Measurements from ENCODE around the gene RAPGEFL1.

The RAPGEFL1 gene

DNA sequence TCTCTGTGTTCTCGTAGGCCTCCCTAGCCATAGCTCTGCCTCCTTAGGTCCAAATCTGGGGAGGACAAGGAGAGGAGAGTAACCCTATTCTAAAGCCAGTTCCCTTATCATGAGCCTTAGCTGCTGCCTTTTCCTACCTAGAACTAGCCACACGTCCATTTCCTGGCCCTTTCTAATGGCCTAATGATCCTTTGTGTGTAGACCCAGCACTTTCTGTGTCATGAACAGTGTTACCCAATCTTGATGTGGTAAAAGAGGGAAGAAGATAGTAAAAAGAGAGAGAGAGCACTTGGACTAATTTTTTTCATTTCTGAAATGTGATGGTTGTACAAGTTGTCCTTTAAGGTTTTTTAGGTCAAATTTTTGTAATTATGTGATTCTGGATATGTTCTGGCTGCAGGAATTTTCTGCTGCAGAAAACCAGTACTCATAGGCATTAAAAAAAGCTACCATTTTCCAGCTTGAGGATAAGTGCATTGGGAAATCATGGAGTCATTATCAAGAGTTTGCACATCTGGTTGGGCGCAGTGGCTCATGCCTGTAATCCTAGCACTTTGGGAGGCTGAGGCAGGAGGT is 18.7 kb upstream of the RAPGEFL1 start:
- Mint-ChIP-seq H3K4me3 (no peak overlapping the region), H3K27me3 (no peaks in the 10 kb centered on the region), H3K9me3 (no peaks in the 10 kb centered on the region), H3K4me1 (peaks cover 2% of the 10 kb centered on the region), H3K36me3 (peaks cover 32% of the 10 kb centered on the region), H3K27ac (no peak overlapping the region)
- CTCF ChIA-PET: interaction anchor here (0.8 to 2.2 kb wide), 4 partner anchors 9 to 133 kb away, joined by 4 to 11 read pairs (median 6); no protein-coding TSS in a partner anchor
- no peak for DNase-seq

DNA sequence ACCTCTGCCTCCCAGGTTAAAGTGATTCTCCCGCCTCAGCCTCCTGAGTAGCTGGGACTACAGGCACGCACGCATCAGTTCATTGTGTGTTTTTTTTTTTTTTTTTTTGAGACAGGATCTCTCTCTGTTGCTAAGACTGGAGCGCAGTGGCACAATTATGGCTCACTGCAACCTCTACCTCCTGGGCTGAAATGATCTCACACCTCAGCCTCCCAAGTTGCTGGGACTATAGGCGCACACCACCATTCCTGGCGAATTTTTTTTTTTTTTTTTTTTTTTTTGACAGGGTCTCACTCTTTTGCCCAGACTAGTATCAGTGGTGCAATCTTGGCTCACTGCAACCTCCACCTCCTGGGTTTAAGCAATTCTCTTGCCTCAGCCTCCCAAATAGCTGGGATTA is 17.8 kb upstream of the RAPGEFL1 start:
- H3K36me3 Mint-ChIP-seq: peaks cover 34% of the 10 kb centered on the region
- no peak overlapping the region for H3K4me3 Mint-ChIP-seq
- peaks cover 2% of the 10 kb centered on the region for H3K4me1 Mint-ChIP-seq
- CTCF ChIA-PET: interaction anchor here (1.1 kb wide), 1 partner anchor 47 kb away, joined by 3 read pairs; no protein-coding TSS in a partner anchor
- no peak overlapping the region for H3K27ac Mint-ChIP-seq
- no peak for DNase-seq
- H3K9me3 Mint-ChIP-seq: no peaks in the 10 kb centered on the region
- no peaks in the 10 kb centered on the region for H3K27me3 Mint-ChIP-seq

DNA sequence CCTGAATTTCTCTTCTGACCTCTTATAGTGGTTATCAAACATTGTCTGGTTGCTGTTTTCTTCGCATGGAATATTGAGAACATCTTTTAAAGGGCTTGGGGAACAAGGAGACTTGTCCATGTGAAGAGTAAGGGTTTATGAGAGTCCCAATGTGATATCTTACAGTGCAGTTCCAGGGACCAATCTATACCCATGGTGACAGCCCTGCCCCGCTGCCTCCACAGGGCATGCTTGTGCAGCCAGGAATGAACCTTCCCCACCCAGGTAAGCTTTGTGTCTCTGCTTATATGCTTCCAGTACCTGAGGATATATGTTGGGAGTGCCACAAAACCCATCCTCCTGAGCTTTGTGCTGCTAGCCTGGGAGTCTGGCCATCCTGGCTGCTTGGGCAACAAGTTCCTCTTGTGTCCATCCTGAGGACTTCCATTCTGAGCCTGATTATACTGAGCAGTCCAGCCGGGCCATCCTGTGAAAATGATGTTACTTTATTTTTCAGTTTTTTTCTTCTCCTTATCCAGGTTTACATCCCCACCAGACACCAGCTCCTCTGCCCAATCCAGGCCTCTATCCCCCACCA is 9.5 kb upstream of the RAPGEFL1 start:
- Mint-ChIP-seq H3K36me3 (peaks cover 56% of the 10 kb centered on the region), H3K4me1 (peaks cover 4% of the 10 kb centered on the region), H3K9me3 (no peaks in the 10 kb centered on the region), H3K4me3 (no peak overlapping the region), H3K27ac (peak overlapping the region; percentile 43), H3K27me3 (no peaks in the 10 kb centered on the region)
- DNase-seq: no peak
- CTCF ChIA-PET: interaction anchor here (0.7 to 6.4 kb wide), 20 partner anchors 9 to 155 kb away, joined by 3 to 116 read pairs (median 6); partner anchors contain the start of genes CASC3, CSF3 and MSL1

DNA sequence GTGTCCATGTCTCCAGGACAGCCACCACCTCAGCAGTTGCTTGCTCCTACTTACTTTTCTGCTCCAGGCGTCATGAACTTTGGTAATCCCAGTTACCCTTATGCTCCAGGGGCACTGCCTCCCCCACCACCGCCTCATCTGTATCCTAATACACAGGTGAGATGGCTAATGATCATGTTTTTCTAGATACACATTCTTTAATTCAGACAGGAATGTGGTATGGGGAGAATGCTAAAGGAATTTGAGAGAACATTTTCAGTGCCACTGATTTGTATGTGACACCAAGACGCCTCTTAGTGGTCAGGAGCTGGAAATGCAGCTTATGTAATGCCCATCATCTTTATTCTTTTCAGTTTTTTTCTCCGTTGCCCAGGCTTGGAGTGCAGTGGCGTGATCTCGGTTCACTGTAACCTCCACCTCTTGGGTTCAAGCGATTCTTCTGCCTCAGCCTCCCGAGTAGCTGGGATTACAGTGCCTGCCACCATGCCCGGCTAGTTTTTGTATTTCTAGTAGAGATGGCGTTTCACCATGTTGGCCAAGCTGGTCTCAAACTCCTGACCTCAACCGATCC is 8.9 kb upstream of the RAPGEFL1 start:
- peaks cover 58% of the 10 kb centered on the region for H3K36me3 Mint-ChIP-seq
- H3K27me3 Mint-ChIP-seq: no peaks in the 10 kb centered on the region
- H3K4me1 Mint-ChIP-seq: peaks cover 4% of the 10 kb centered on the region
- no peak overlapping the region for H3K4me3 Mint-ChIP-seq
- DNase-seq: peak; percentile 52
- H3K9me3 Mint-ChIP-seq: no peaks in the 10 kb centered on the region
- CTCF ChIA-PET: interaction anchor here (0.7 to 6.4 kb wide), 27 partner anchors 8 to 158 kb away, joined by 3 to 116 read pairs (median 4); partner anchors contain the start of genes CASC3, CSF3 and MSL1
- peak overlapping the region; percentile 43 for H3K27ac Mint-ChIP-seq

DNA sequence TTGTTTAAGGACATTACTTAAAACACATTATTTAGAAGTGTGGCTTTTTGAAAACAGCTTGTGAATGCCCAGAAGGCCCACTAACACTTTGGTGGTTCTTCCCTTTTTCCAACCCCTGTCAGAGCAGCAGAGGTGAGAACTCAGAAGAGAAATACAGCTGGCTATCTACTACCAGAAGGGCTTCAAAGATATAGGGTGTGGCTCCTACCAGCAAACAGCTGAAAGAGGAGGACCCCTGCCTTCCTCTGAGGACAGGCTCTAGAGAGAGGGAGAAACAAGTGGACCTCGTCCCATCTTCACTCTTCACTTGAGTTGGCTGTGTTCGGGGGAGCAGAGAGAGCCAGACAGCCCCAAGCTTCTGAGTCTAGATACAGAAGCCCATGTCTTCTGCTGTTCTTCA is 6.9 kb upstream of the RAPGEFL1 start:
- CTCF ChIA-PET: interaction anchor here (0.6 to 3.6 kb wide), 4 partner anchors 57 to 157 kb away, joined by 3 to 19 read pairs (median 4); no protein-coding TSS in a partner anchor
- H3K27ac Mint-ChIP-seq: no peak overlapping the region
- peaks cover 58% of the 10 kb centered on the region for H3K36me3 Mint-ChIP-seq
- H3K4me3 Mint-ChIP-seq: no peak overlapping the region
- no peaks in the 10 kb centered on the region for H3K27me3 Mint-ChIP-seq
- H3K4me1 Mint-ChIP-seq: peaks cover 4% of the 10 kb centered on the region
- DNase-seq: no peak
- H3K9me3 Mint-ChIP-seq: no peaks in the 10 kb centered on the region

DNA sequence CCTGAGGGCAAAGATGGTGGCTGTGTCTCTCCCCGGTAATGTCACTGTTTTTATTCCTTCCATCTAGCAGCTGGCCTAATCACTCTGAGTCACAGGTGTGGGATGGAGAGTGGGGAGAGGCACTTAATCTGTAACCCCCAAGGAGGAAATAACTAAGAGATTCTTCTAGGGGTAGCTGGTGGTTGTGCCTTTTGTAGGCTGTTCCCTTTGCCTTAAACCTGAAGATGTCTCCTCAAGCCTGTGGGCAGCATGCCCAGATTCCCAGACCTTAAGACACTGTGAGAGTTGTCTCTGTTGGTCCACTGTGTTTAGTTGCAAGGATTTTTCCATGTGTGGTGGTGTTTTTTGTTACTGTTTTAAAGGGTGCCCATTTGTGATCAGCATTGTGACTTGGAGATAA is 5.5 kb upstream of the RAPGEFL1 start:
- H3K27me3 Mint-ChIP-seq: no peaks in the 10 kb centered on the region
- H3K36me3 Mint-ChIP-seq: peaks cover 55% of the 10 kb centered on the region
- CTCF ChIA-PET: interaction anchor here (3.6 kb wide), 1 partner anchor 58 kb away, joined by 19 read pairs; no protein-coding TSS in a partner anchor
- H3K27ac Mint-ChIP-seq: no peak overlapping the region
- peaks cover 6% of the 10 kb centered on the region for H3K4me1 Mint-ChIP-seq
- H3K4me3 Mint-ChIP-seq: no peak overlapping the region
- no peaks in the 10 kb centered on the region for H3K9me3 Mint-ChIP-seq
- no peak for DNase-seq

DNA sequence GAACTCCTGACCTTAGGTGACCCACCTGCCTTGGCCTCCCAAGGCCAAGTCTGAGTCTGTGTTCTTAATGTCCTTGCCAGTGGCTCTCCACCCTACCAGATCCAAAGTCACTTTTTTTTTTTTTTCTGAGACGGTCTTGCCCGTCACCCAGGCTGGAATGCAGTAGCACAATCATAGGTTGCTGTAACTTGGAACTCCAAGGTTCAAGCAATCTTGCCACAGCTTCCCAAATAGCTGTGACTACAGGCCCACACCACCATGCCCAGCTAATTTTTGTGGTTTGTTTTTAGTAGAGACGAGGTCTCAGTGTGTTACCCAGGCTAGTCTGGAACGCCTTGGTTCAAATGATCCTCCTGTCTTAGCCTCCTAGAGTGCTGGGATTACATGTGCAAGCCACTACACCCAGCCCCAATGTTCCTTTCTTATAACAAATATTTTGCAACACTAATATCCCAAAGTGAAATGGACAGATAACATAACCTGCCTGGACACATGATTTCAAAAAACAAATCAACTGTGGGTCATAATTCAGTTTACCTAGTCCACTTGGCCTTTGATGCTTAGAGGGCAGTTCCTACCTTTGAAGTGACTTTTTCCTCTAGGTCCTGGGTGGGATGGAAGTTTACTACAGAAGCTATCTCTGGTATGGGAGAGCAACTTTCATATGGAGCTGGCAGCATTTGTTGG is 4.0 kb upstream of the RAPGEFL1 start:
- no peak for DNase-seq
- Mint-ChIP-seq H3K27ac (peak overlapping the region; percentile 50), H3K27me3 (peaks cover 1% of the 10 kb centered on the region), H3K9me3 (no peaks in the 10 kb centered on the region), H3K36me3 (peaks cover 43% of the 10 kb centered on the region), H3K4me1 (peaks cover 10% of the 10 kb centered on the region), H3K4me3 (no peak overlapping the region)
- CTCF ChIA-PET: interaction anchor here (1.0 to 3.6 kb wide), 2 partner anchors 18 to 60 kb away, joined by 4 to 19 read pairs; no protein-coding TSS in a partner anchor

DNA sequence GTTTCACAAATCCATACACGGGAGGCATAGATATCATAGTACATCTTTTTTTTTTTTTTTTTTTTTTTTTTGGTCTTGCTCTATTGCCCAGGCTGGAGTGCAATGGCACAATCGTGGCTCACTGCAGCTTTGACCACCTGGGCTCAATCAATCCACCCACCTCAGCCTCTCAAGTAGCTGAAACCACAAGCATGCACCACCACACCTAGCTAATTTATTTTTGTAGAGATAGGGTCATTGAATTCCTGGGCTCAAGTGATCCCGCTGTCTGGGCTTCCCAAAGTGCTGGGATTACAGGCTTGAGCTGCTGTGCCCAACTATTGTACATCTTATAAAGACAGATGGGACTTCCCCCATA is 3.5 kb upstream of the RAPGEFL1 start:
- Mint-ChIP-seq H3K27me3 (peaks cover 7% of the 10 kb centered on the region), H3K36me3 (peaks cover 37% of the 10 kb centered on the region), H3K4me3 (no peak overlapping the region), H3K9me3 (no peaks in the 10 kb centered on the region), H3K27ac (no peak overlapping the region), H3K4me1 (peaks cover 9% of the 10 kb centered on the region)
- CTCF ChIA-PET: no interaction called here
- no peak for DNase-seq

DNA sequence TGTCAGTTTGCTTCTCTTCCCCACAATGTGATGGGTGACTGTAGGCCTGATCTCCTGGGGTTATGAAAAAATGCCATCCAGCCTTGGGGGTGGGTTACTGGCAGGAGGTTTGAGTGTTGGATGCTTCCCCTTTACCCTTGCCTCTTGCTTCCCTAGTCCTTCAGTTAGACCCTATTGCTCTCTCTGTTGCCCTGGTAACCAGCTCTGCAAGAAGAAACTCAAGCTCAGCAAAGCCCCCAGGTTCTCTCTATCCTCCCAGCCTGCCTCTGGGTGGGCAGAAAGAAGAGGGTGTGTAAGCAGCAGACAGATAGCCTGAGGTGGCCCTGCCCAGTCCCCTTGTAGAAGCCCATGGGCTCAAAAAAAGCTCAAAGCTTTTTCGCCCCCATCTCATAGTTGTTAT is 2.8 kb upstream of the RAPGEFL1 start:
- Mint-ChIP-seq H3K36me3 (peaks cover 31% of the 10 kb centered on the region), H3K9me3 (no peaks in the 10 kb centered on the region), H3K27ac (no peak overlapping the region), H3K27me3 (peaks cover 8% of the 10 kb centered on the region), H3K4me1 (peaks cover 9% of the 10 kb centered on the region), H3K4me3 (no peak overlapping the region)
- no peak for DNase-seq
- CTCF ChIA-PET: interaction anchor here (1.0 to 2.9 kb wide), 2 partner anchors 16 to 61 kb away, joined by 5 to 18 read pairs; no protein-coding TSS in a partner anchor

DNA sequence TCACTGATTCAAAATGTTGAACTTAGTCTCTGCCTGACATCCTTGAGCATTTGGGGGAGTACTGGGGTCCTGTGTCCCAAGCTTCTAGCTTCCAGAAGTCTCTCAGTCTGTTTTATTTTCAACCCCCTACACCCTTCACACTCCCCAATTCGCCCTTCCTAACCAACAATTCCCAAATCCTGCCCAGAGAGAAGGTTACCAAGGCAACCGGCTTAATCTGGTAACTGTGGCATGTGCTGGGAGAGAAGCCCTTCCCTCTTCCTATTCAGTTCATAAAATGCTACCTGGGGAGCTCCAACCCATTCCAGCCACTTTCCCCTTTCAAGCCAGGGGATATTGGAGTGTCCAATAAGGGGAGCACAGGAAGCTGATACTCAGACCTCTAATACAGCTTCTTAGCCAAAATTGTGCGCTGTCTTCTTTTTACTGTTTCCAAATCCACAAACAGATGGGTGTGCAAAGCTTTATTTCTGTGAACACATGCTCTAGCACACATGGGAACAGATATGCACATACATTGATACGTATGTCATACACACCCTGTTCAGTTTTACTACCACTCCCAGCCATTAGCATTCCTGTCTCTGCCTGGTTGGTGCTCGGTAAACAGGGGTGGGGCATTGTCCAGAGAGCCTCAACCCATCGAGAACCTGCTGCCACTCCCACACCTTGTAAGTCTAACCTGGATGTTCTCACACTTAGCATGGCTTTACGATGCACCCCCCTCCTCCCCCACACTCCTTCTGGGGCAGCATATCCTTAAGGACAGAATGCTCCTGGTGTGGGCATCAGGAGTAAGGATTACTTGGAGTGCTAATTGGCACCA is 1.1 kb upstream of the RAPGEFL1 start:
- Mint-ChIP-seq H3K36me3 (peaks cover 24% of the 10 kb centered on the region), H3K4me1 (peaks cover 9% of the 10 kb centered on the region), H3K4me3 (no peak overlapping the region), H3K27ac (no peak overlapping the region), H3K27me3 (peaks cover 8% of the 10 kb centered on the region), H3K9me3 (no peaks in the 10 kb centered on the region)
- DNase-seq: no peak
- CTCF ChIA-PET: interaction anchor here (0.8 to 2.9 kb wide), 5 partner anchors 8 to 100 kb away, joined by 3 to 18 read pairs (median 4); no protein-coding TSS in a partner anchor

DNA sequence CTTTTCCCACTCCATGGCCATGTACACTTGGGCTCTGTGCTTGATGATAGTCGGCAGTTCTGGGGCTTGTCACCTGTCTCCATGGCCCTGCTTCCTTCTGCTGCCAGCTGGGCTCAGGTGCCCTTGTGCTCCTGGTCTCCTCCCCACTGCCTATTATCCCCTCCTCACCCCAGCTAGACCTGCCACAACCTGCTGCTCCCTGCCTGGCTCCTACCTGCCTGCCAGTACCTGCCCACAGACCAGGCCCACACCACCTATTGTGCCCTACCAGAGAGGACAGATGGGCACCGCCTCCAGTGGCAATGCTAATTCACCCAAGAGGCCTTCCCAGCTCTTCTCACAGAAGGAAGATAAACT is 538 bp upstream of the RAPGEFL1 start:
- CTCF ChIA-PET: interaction anchor here (1.1 to 2.9 kb wide), 4 partner anchors 9 to 101 kb away, joined by 3 to 18 read pairs (median 5); no protein-coding TSS in a partner anchor

DNA sequence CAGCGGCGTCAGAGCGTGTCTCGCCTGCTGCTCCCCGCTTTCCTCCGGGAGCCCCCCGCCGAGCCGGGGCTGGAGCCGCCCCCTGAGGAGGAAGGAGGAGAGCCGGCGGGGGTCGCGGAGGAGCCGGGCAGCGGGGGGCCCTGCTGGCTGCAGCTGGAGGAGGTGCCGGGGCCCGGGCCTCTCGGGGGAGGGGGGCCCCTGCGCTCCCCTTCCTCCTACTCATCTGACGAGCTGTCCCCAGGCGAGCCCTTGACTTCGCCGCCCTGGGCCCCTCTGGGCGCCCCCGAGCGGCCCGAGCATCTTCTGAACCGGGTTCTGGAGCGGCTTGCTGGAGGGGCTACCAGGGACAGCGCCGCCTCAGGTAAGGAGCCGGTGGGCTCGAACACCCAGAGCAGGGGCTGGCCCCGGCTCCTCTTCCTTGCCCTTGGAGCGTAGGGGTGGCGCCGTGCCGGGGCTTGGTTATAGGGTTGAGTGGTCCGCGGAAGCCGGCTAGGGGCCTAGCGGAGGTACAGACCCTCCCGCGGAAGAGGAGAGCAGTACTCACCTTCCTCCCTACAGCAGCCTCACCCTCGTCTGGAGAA is 841 bp downstream of the RAPGEFL1 start:
- peaks cover 9% of the 10 kb centered on the region for H3K4me1 Mint-ChIP-seq
- peaks cover 8% of the 10 kb centered on the region for H3K27me3 Mint-ChIP-seq
- DNase-seq: no peak
- no peak overlapping the region for H3K27ac Mint-ChIP-seq
- peaks cover 17% of the 10 kb centered on the region for H3K36me3 Mint-ChIP-seq
- H3K4me3 Mint-ChIP-seq: no peak overlapping the region
- H3K9me3 Mint-ChIP-seq: no peaks in the 10 kb centered on the region
- CTCF ChIA-PET: interaction anchor here (1.0 to 2.4 kb wide), 4 partner anchors 10 to 65 kb away, joined by 3 to 7 read pairs (median 4); no protein-coding TSS in a partner anchor

More for the DNA sequence above, 538 bp upstream of the RAPGEFL1 start:
- H3K9me3 Mint-ChIP-seq: no peaks in the 10 kb centered on the region
- peaks cover 8% of the 10 kb centered on the region for H3K27me3 Mint-ChIP-seq
- peaks cover 19% of the 10 kb centered on the region for H3K36me3 Mint-ChIP-seq
- no peak for DNase-seq
- H3K27ac Mint-ChIP-seq: no peak overlapping the region
- peak overlapping the region; percentile 35 for H3K4me3 Mint-ChIP-seq
- peaks cover 9% of the 10 kb centered on the region for H3K4me1 Mint-ChIP-seq

DNA sequence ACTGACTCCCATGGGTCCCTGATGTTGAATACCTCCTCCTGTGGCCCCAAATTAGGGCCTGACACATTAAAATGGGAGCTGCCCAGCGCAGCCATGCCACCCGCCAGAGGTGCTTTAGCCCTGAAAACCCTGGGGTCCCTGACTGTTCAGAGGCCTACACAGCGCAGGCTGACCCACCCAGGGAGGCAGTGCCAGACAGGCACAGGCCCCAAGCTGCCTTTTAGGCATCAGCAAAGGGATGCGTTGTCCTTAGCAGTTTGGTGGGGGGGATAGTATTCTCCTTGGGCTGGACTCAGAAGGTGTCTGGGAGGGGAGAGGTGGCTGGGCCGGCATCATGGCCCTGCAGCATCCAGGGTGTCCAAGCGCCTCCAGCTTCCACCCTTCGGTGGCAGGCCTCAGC is 1.4 kb downstream of the RAPGEFL1 start:
- Mint-ChIP-seq H3K4me3 (no peak overlapping the region), H3K27ac (no peak overlapping the region), H3K27me3 (peaks cover 8% of the 10 kb centered on the region), H3K4me1 (peaks cover 9% of the 10 kb centered on the region), H3K36me3 (peaks cover 12% of the 10 kb centered on the region), H3K9me3 (no peaks in the 10 kb centered on the region)
- CTCF ChIA-PET: interaction anchor here (1.0 to 2.4 kb wide), 4 partner anchors 10 to 66 kb away, joined by 3 to 7 read pairs (median 4); no protein-coding TSS in a partner anchor
- DNase-seq: no peak

All from activated naive CD4-positive, alpha-beta T cell treated with anti-CD3 and anti-CD28 coated beads, Interleukin-2, amount 10 ng/mL, durations not matched to agents 7 days and 5 days (primary cell).